Ishikawa (cell line): Measurements from ENCODE around the gene STH.

Source experiments
- CEBPB ChIP-seq: IDR thresholded peaks from 2 replicates; pipeline ENCODE4 v1.6.1; 2012
- CREB1 ChIP-seq: IDR thresholded peaks from 2 replicates; pipeline ENCODE4 v1.6.1; 2012; ENCODE audit warnings: low read depth
- EGR1 ChIP-seq: IDR thresholded peaks from 2 replicates; pipeline ENCODE4 v1.6.1; 2012
- EP300 ChIP-seq: IDR thresholded peaks from 2 replicates; pipeline ENCODE4 v1.6.1; 2012; ENCODE audit warnings: borderline replicate concordance
- FOXM1 ChIP-seq: IDR thresholded peaks from 2 replicates; pipeline ENCODE4 v1.6.1; 2012; ENCODE audit warnings: low read depth, borderline replicate concordance
- MAX ChIP-seq: IDR thresholded peaks from 2 replicates; pipeline ENCODE4 v1.6.1; 2012
- NFIC ChIP-seq: IDR thresholded peaks from 2 replicates; pipeline ENCODE4 v1.6.1; 2012
- RAD21 ChIP-seq: IDR thresholded peaks from 2 replicates; pipeline ENCODE4 v1.6.1; 2012; ENCODE audit warnings: low read depth
- TAF1 ChIP-seq: IDR thresholded peaks from 2 replicates; pipeline ENCODE4 v1.6.1; 2012; ENCODE audit warnings: low read depth, mild to moderate bottlenecking
- TCF12 ChIP-seq: IDR thresholded peaks from 2 replicates; pipeline ENCODE4 v1.6.1; 2012; ENCODE audit warnings: low read depth
- TEAD4 ChIP-seq: IDR thresholded peaks from 2 replicates; pipeline ENCODE4 v1.6.1; 2012
- YY1 ChIP-seq: IDR thresholded peaks from 2 replicates; pipeline ENCODE4 v1.6.1; 2012; ENCODE audit warnings: low read depth
- ZBTB7A ChIP-seq: IDR thresholded peaks from 2 replicates; pipeline ENCODE4 v1.6.1; 2012; ENCODE audit warnings: low read depth
- TF ChIP-seq, protein P1 (sequence below): IDR thresholded peaks from 2 replicates; pipeline ENCODE4 v1.6.1; 2012; ENCODE audit warnings: low read depth, mild to moderate bottlenecking
- TF ChIP-seq, protein P2 (sequence below): IDR thresholded peaks from 2 replicates; pipeline ENCODE4 v1.6.1; 2012

STH gene

GRCh38 chr17:46032909-46033308 is 33.9 kb downstream of the STH start:
- TF ChIP-seq EP300 (no peak), CEBPB (no peak), TEAD4 (no peak), MAX (no peak), ZBTB7A (no peak), YY1 (no peak)
- TF ChIP-seq, protein P1, sequence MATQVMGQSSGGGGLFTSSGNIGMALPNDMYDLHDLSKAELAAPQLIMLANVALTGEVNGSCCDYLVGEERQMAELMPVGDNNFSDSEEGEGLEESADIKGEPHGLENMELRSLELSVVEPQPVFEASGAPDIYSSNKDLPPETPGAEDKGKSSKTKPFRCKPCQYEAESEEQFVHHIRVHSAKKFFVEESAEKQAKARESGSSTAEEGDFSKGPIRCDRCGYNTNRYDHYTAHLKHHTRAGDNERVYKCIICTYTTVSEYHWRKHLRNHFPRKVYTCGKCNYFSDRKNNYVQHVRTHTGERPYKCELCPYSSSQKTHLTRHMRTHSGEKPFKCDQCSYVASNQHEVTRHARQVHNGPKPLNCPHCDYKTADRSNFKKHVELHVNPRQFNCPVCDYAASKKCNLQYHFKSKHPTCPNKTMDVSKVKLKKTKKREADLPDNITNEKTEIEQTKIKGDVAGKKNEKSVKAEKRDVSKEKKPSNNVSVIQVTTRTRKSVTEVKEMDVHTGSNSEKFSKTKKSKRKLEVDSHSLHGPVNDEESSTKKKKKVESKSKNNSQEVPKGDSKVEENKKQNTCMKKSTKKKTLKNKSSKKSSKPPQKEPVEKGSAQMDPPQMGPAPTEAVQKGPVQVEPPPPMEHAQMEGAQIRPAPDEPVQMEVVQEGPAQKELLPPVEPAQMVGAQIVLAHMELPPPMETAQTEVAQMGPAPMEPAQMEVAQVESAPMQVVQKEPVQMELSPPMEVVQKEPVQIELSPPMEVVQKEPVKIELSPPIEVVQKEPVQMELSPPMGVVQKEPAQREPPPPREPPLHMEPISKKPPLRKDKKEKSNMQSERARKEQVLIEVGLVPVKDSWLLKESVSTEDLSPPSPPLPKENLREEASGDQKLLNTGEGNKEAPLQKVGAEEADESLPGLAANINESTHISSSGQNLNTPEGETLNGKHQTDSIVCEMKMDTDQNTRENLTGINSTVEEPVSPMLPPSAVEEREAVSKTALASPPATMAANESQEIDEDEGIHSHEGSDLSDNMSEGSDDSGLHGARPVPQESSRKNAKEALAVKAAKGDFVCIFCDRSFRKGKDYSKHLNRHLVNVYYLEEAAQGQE = no peak
- TF ChIP-seq, protein P2, sequence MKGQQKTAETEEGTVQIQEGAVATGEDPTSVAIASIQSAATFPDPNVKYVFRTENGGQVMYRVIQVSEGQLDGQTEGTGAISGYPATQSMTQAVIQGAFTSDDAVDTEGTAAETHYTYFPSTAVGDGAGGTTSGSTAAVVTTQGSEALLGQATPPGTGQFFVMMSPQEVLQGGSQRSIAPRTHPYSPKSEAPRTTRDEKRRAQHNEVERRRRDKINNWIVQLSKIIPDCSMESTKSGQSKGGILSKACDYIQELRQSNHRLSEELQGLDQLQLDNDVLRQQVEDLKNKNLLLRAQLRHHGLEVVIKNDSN = no peak

DNA sequence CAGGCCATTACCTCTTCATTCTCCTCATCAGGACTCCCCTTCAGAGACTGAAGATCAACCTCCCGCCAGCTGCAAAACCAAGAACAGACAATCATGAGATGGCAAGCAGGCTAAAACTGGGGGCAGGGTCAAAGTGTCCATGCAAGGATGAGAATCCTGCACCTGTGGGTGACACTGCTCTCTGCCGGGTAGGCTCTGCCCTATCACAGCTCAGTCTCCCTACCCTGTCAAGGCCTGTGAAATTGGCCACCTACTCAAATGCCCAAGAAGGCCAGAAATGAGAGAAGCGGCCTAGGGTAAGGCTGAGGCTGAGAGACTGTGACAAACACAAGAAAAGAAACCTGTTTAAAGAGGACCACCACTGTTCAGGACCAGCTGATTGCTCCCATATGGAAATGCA is 34.3 kb downstream of the STH start:
- no peak for TF ChIP-seq YY1
- TF ChIP-seq EGR1 = no peak
- no peak for TF ChIP-seq FOXM1
- TF ChIP-seq, protein P1 = no peak

- TF ChIP-seq, protein P2 = no peak
- no peak for TF ChIP-seq RAD21
- no peak for TF ChIP-seq EGR1
- no peak for TF ChIP-seq YY1
Measured at GRCh38 chr17:46035112-46035818, 36.2 kb downstream of the STH start.

DNA sequence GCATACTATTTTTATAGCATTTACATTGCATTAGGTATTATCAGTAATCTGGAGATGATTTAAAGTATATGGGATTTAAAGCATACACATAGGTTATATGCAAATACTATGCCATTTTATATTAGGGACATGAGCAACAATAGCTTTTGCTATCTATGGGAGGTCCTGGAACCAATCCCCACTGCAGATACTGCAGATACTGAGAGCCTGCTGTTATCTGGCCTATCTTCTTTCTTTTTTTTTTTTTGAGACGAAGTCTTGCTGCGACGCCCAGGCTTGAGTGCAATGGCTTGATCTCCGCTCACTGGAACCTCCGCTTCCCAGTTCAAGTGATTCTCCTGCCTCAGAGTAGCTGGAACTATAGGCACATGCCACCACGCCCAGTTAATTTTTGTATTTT is 37.4 kb downstream of the STH start:
- TF ChIP-seq MAX (no peak), FOXM1 (no peak), CEBPB (no peak), TCF12 (no peak), TEAD4 (no peak)
- TF ChIP-seq, protein P2 = no peak

DNA sequence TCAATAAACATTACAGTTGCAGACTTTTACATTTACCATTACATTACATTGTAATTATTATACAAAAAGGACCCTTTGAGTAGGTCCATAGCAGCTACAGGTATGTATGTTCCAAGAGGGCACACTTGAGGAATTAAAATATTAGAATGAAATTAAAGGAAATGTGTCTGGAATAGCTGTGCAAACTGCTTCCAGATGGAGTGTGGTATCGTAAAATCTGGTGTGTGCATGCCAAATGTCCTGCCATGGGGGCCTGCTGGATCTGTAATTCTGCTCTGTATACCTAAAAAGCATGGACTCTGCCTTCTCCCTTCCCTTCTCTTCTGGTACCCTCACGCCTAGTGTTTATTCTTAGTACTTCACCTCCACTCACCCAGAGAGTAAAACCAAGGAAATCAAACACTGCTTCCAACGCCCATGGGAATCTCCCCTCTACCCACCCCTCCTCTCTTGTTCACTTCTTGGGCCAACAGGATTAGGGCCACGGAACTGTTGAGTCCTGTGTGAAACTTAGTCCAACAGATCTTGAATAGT is 38.7 kb downstream of the STH start:
- no peak for TF ChIP-seq NFIC
- no peak for TF ChIP-seq YY1
- TF ChIP-seq TAF1 = no peak
- TF ChIP-seq CEBPB = no peak
- no peak for TF ChIP-seq ZBTB7A
- no peak for TF ChIP-seq EP300
- no peak for TF ChIP-seq FOXM1
- TF ChIP-seq MAX = no peak
- no peak for TF ChIP-seq TEAD4
- TF ChIP-seq EGR1 = no peak
- TF ChIP-seq, protein P1 = no peak
- TF ChIP-seq CREB1 = no peak
- TF ChIP-seq TCF12 = no peak
- TF ChIP-seq RAD21 = no peak
- TF ChIP-seq, protein P2 = no peak
